Breast epithelium (tissue), 4 donors: ENCODE results near the gene MBOAT2. TPM values are rescaled to one million over a fixed set of nuclear protein-coding genes. Genes with fewer than 3 reads are reported as not detected.

Experiments used
- DNase-seq, 2 donors: peaks; one replicate each; pipeline ENCODE4 v3.0.0-alpha.2; 2019; ENCODE audit warnings: low spot score in 2 of 2
- H3K27ac ChIP-seq, 2 donors: fragments of 200-600 bp; sonication (generic) in 1 of 2; one replicate each; pipeline ENCODE4 v1.5.1; 2016 to 2019; ENCODE audit warnings: mild to moderate bottlenecking in 1 of 2
- H3K27me3 ChIP-seq, 2 donors: fragments of 200-600 bp; sonication (generic) in 1 of 2; one replicate each; pipeline versions ENCODE4 v1.5.1 to v1.6.0; 2017 to 2019; ENCODE audit warnings: control low read depth in 1 of 2, mild to moderate bottlenecking in 1 of 2
- H3K36me3 ChIP-seq: fragments of 200-600 bp; one replicate; pipeline ENCODE4 v1.5.1; 2019
- H3K4me1 ChIP-seq, 2 donors: fragments of 200-600 bp; sonication (generic); one replicate each; pipeline ENCODE4 v1.5.1; 2016 to 2019; ENCODE audit warnings: control low read depth in 1 of 2
- H3K4me3 ChIP-seq, 3 donors: fragments of 200-600 bp; sonication (generic); 1 replicate in 2 of 3; 2 replicates in 1 of 3; pipeline ENCODE4 v1.5.1; 2016 to 2019; ENCODE audit warnings: mild to moderate bottlenecking in 3 of 3, moderate library complexity in 2 of 3
- H3K9me3 ChIP-seq, 2 donors: fragments of 200-600 bp; sonication (generic) in 1 of 2; one replicate each; pipeline ENCODE4 v1.5.1; 2016 to 2019; ENCODE audit warnings: control low read depth in 1 of 2
- CTCF ChIP-seq, 3 donors: fragments of 450-650 bp; IDR thresholded peaks; one replicate each; pipeline ENCODE4 v1.5.1; 2016 to 2017; ENCODE audit warnings: antibody characterized with exemption in 3 of 3, mild to moderate bottlenecking in 3 of 3, moderate library complexity in 3 of 3
- POLR2A ChIP-seq: fragments of 450-650 bp; IDR thresholded peaks from one replicate; pipeline ENCODE4 v1.6.1; 2016; ENCODE audit warnings: antibody characterized with exemption, mild to moderate bottlenecking, moderate library complexity
- POLR2AphosphoS5 ChIP-seq, 3 donors: sonication (generic); formaldehyde crosslinking; IDR thresholded peaks; one replicate each; pipeline ENCODE4 v1.6.1; 2017; ENCODE audit warnings: antibody characterized with exemption in 3 of 3
- intact Hi-C: fragments of 100-400 bp; cut with DNase I; formaldehyde crosslinking; loops from one replicate; pipeline ENCODE4 v1.15.1; 2023; ENCODE audit warnings: low total_unique reads
- total RNA-seq, 3 donors: library from RNA; depleted of rRNA; stranded (reverse); fragments of >200 nt; gene quantifications; one replicate each; pipeline ENCODE4 v1.1.0, GENCODE V29; 2016

The MBOAT2 gene
- total RNA-seq, 3 donors from 2014 or later, result 6.4 to 41.0 (median 23.6) TPM

- Histone ChIP-seq H3K36me3 (no peaks in the 10 kb centered on the region), H3K4me3 (no peak overlapping the region), H3K4me1 (no peaks in the 10 kb centered on the region), H3K9me3 (no peaks in the 10 kb centered on the region), H3K27ac (no peak overlapping the region), H3K27me3 (no peaks in the 10 kb centered on the region)
- DNase-seq, result no peak
- no peak for TF ChIP-seq POLR2A
- no peak for TF ChIP-seq POLR2AphosphoS5 (IDR thresholded peaks at IDR 0.05)
- TF ChIP-seq CTCF (IDR thresholded peaks at IDR 0.05), result no peak
- intact Hi-C loops, result no loop called here
Observed at GRCh38 chr2:8893474-8893873, 110.0 kb downstream of the MBOAT2 start.

- TF ChIP-seq POLR2A (no peak), CTCF (IDR thresholded peaks at IDR 0.05) (no peak), POLR2AphosphoS5 (IDR thresholded peaks at IDR 0.05) (no peak)
- intact Hi-C loops, result no loop called here
- DNase-seq, result no peak
- Histone ChIP-seq H3K27me3 (no peaks in the 10 kb centered on the region), H3K27ac (no peak overlapping the region), H3K4me3 (no peak overlapping the region), H3K4me1 (no peaks in the 10 kb centered on the region), H3K9me3 (no peaks in the 10 kb centered on the region), H3K36me3 (no peaks in the 10 kb centered on the region)
Observed at GRCh38 chr2:8892111-8892510, 111.4 kb downstream of the MBOAT2 start.

- no peak for TF ChIP-seq POLR2A
- no peak for TF ChIP-seq CTCF (IDR thresholded peaks at IDR 0.05)
- TF ChIP-seq POLR2AphosphoS5 (IDR thresholded peaks at IDR 0.05), result no peak
- no peak overlapping the region for H3K4me3 ChIP-seq
- no peak overlapping the region for H3K27ac ChIP-seq
- no peaks in the 10 kb centered on the region for H3K4me1 ChIP-seq
- no peaks in the 10 kb centered on the region for H3K36me3 ChIP-seq
- DNase-seq, result no peak
- no peaks in the 10 kb centered on the region for H3K27me3 ChIP-seq
- intact Hi-C loops, result no loop called here
- no peaks in the 10 kb centered on the region for H3K9me3 ChIP-seq
Observed at GRCh38 chr2:8889978-8890377, 113.5 kb downstream of the MBOAT2 start.

GRCh38 chr2:8888963-8889362 is 114.5 kb downstream of the MBOAT2 start:
- Histone ChIP-seq H3K36me3 (no peaks in the 10 kb centered on the region), H3K9me3 (no peaks in the 10 kb centered on the region), H3K4me1 (no peaks in the 10 kb centered on the region), H3K27me3 (no peaks in the 10 kb centered on the region), H3K27ac (no peak overlapping the region), H3K4me3 (no peak overlapping the region)
- no peak for DNase-seq
- intact Hi-C loops, result no loop called here
- TF ChIP-seq CTCF (IDR thresholded peaks at IDR 0.05) (no peak), POLR2A (no peak), POLR2AphosphoS5 (IDR thresholded peaks at IDR 0.05) (no peak)

- H3K36me3 ChIP-seq, result no peaks in the 10 kb centered on the region
- H3K4me1 ChIP-seq, result no peaks in the 10 kb centered on the region
- TF ChIP-seq POLR2A (no peak), CTCF (IDR thresholded peaks at IDR 0.05) (no peak), POLR2AphosphoS5 (IDR thresholded peaks at IDR 0.05) (no peak)
- intact Hi-C loops, result no loop called here
- H3K27me3 ChIP-seq, result no peaks in the 10 kb centered on the region
- H3K27ac ChIP-seq, result no peak overlapping the region
- DNase-seq, result no peak
- no peaks in the 10 kb centered on the region for H3K9me3 ChIP-seq
- H3K4me3 ChIP-seq, result no peak overlapping the region
Observed at GRCh38 chr2:8886876-8887275, 116.6 kb downstream of the MBOAT2 start.
